GM18909 (cell line): ENCODE measurements around the gene GLS.
"Not testable (repeated sequence)": the region's sequence is repeated elsewhere in the genome, so short reads cannot be mapped to it uniquely, and the experiment has no call there.

Experiments used
- ATAC-seq: cut with Tn5 transposase; IDR thresholded peaks from one replicate; pipeline ENCODE4 v1.9.1; 2021; ENCODE audit warnings: mild to moderate bottlenecking; ENCODE audit not compliant: unreplicated experiment, poor library complexity

Gene GLS

DNA sequence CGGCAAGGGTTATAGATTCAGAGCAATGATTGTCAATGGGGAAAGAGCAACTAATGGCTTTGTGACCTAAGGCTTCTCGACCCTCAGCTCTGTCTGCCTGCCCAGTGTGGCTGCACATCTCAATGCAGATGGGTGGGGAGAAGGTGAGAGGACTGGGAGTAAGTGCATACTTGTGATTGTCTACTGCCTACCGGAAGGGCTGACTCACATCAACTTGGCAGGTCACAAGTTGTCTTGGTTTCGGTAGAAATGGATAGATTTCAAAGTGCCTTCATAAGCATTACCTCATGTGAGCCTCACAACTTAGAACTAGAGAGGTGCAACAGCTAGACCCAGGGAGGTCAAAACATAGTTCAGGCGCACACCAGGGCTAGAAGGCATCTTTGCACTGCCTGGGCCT is 104.0 kb downstream of the GLS start:
- ATAC-seq, result no peak

DNA sequence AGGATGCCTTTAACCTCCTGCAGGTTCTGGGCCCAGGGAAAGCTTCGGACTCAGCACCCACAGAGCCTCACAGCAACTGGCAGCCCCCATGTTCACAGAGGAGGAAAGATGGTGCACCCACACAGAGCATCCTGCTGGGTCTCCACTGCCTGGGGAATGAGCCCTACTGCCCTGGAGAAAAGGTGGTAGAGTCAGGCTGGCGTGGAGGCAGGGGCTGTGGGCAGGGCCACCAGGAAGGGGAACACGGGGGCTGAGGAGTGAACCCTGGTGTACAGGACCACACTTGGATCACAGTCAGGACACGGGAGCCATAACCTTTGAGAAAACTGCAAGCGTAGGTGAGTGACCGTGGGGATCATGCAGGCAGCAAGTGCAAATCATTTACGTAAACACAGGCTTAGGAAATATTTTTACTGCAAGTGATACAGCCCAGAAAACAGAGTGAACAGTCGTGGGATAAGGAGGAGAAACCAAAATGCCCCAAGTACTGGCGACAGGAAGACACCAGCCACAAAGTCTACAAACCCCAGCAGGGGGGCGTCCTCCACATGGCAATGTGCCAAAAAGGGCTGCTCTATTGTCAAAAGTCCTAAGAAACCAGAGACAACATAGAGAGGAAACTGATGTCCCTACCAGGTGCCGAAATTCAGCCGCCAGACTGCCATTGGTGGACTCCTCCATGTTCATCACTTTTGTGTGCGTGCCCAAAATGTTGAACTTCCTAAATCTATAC is 105.8 kb downstream of the GLS start:
- no peak for ATAC-seq

DNA sequence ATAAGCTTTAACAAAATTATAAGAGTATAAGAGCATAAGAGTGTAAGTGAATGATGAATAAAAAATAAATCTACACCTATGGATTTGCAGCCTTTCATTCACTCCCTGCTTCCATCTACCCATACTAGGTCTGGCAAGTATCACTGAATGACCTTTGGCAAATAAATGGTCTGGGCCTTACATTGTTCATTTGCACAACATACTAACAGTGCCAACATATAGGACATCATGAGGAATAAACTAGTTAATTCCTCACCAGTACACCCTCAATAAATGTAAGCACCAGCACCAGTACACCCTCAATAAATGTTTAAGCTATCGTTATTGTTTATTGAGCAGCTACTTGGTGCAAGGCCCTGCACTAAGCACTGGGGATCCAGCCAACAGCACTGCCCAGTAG is 106.5 kb downstream of the GLS start:
- ATAC-seq, result no peak

DNA sequence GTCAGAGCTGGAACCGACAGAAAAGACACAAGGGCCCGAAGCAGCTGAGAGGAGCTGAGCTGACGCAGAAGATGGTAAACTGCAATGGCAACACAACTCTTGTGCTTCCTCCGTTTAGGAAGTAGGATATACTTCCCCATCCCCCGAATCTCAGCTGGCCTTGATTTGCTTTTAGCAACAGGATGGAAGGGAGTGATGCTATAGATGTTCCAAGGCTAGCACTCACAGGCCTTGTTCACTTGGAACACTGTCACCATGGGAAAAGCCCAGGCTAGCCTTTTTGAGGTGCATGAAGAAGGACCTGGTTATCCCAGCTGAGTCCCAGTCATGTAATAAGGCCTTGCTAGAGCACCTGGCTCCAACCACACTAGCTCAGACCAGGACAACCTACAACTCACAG is 107.3 kb downstream of the GLS start:
- no peak for ATAC-seq

DNA sequence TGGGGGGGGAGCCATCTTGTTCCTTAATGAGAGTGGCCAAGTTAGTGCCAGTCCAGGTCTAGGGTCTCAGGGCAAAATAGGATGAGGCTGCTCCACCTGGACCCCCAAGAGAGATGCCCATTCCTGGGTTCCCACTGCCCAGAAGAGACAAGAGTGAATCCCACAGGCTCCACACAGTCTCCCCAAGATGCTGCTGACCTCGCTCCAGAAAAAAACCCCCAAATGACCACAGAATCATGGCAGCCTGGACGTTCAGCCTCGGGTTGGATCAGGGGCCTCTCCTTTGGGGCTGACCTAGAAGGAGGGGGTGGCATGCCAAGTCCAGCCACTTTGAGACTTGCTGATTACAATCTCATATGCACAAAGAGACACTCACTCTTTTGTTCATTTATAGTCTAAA is 108.3 kb downstream of the GLS start:
- no peak for ATAC-seq

DNA sequence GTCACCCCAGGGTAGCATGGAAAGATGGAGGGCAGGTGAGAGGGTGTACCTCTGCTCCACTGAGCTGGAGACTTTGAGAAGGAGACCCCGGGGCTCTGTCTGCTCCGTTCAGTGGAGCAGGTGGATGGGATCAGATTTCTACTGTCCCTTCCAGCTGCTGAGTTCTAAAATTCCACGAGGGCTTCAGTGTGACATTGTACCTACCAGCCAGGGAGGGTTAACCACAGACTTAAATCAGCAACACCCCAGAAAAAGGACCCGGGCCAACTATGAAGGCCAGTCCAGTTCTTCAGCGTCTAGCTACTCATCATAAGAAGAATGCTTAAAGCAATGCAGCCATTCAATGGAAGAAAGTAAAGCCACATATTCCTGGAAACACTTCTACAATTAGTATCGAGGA is 109.5 kb downstream of the GLS start:
- ATAC-seq, result no peak

DNA sequence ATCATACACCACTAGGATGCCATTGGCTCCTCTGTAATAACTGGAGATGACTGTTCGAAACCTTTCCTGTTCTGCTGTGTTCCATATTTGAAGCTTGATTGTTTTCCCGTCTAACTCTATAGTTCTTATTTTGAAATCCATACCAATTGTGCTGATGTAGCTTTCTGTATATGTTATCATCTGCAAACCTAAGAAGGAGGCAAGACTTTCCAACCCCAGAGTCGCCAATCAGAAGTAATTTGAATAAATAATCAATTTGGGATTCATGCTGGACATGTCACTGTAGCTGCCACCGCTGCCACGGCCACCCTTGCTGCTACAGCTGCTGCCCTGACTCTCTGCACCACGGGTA is 112.6 kb downstream of the GLS start:
- ATAC-seq, result no peak

DNA sequence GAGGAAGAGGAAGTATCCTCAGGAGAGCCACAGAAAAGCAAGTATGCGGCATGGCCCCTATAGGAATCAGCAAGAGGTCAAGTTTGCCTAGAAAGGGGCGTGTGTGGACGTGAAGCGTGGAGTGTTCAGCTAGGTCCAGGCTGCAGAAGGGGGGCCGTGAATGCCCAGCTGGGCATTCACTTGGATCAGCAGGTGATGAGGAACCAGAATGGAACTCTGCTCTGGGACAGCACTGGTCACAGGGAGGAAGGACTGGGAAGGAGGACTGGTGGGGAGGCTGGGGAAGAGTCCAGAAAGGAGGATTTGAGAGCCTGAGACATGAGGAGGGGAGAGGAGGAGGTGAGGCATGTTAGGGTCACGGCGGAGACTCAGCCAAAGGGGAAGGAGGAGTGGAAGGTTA is 113.5 kb downstream of the GLS start:
- ATAC-seq, result no peak

DNA sequence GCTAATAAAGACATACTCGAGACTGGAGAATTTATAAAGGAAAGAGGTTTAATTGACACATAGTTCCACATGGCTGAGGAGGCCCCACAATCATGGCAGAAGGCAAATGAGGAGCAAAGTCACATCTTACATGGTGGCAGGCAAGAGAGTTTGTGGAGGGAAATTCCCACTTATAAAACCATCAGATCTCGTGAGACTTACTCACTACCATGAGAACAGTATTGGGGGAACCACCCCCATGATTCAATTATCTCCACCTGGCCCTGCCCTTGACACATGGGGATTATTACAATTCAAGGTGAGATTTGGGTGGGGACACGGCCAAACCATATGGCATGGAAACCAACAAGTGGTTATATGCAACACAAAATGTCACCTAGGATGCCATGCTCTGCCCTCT is 114.7 kb downstream of the GLS start:
- ATAC-seq, result not testable (repeated sequence)

DNA sequence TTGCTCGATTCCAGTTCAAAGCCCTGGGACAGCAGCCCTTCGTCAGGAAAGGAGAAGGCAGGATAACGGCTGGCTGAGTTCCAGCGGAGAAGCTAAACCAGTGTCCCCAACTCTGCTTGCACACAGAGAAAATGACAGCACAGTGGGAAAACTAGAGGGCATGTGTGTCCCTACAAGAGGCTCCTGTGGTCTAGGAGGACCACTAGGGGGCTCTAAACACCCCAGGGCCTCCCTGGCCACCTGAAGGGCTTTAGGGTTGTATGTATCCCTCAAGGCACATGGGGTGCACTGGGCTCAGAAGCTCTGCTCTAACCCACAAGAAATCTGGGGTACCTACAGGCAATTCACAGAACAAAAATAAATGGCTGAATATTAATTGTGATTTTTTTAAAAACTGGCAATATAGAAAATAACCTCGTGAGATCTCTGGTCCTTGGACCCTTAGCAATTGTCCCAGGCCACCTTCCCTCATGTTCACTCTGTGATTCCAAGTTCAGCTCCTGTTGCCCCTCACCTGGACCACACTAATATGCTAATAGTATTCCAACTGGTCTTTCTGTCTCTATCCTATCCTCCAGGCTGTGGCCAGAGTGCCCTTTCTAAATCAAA is 115.8 kb downstream of the GLS start:
- ATAC-seq, result no peak

DNA sequence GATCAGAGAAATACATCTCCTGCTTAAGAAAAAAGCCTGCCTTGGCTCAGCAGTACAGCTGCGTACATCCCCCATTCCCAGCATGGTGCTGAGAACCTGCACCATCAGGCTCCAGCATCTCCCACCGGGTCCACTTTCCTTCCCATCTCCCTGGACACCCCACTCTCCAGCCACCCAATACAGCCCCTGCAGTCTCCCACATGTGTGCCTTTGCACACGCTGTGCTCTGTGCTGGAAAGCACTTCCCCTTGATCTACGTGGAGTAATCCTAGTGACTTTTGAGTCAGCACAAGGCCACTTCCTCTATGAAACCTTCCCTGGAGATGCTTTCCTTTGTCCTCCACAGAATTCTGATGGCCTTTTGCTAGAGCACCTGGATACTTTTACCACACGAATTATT is 116.3 kb downstream of the GLS start:
- no peak for ATAC-seq

DNA sequence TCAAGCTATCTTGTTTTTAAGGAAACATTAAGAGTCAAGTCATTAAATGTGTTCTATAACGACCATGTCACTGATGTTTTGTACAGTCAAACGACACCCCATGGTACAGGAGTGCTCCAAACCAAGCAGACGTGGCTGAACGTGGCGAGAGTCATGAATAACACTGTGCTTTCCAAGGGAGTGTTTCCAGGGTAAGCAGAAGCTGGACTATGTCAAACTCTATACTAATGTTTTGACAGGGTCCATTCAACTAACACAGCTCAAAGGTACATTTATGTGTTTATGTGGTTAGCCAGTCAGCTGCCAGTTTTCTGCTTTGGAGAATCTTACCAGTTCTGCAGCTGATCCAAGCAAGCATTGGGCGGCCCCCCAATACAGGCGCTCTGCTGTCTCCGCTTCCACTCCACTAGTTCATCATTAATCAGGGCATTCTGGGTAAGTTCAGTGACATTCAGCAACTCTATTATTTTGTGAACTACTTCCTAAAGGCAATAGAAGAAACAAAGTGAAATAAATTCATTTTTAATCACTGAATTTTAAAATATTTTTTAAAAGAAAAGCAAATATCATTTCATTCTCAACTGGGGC is 117.0 kb downstream of the GLS start:
- ATAC-seq, result no peak

DNA sequence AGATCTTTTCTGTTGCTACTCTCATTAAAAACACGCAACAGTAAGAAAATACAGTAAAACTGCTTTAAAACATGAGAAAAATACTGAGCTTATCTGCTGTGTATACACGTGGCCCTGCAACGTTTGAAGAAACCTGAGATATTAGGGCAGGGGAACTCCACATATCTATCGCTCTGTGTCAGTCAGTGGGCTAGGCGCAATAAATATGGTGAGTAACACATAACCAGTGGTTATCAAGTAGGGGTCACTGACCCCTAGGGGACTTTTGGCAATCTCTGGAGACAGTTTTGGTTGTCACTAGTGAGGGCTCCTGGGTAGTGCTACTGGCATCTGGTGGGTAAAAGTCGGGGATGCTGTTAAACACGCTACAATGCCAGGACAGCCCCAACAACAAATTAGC is 118.4 kb downstream of the GLS start:
- ATAC-seq, result no peak

DNA sequence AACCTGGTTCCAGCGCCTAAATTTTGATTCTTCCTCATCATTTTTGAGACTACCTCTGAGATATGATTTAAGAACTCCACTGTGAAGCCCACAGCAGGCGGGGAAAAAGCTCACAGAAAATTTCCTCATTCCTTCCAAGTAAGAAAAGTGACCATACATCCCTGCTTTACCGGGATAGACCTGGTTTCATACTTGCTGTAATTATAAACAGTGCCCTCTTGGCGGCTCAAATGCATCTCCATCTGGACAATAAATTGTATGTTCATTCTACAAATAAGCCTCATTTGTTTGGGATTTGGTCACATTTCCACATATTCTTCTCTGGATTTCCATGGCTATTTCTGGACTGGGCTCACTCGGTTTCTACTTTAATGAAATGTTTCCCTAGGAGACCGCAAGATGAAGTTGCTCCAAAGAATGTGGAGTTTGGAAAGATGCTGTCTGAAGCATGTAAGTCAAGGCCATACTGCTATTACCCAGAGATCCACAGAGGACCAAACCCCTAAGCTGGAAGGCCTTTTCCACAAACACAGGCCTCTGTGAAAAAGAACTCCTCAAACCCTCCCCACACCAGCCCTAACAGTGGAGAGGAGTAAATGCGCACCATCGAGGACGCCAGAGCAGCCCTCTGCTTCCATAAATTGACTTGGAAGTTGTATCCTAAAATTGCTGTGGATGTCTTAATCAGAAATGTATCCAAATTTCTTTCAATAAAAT is 119.5 kb downstream of the GLS start:
- no peak for ATAC-seq

DNA sequence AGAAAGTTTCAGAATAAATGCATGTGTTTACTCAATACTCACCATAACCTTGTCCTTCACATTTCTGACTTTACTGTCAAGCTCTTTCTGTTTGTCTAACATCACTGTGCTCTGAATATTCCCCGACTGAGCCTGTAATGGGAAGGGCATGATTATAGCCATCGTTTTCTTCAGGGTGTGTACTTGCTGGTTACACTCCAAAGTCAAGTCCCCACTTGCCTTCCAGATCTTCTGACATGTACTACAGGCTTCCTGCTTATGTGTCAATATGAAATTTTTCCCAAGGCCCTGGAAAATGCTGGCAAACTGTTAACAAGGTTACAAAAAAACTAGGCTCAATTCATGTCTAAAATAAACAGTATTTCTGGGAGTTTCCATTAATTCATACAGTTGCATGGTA is 120.4 kb downstream of the GLS start:
- no peak for ATAC-seq

DNA sequence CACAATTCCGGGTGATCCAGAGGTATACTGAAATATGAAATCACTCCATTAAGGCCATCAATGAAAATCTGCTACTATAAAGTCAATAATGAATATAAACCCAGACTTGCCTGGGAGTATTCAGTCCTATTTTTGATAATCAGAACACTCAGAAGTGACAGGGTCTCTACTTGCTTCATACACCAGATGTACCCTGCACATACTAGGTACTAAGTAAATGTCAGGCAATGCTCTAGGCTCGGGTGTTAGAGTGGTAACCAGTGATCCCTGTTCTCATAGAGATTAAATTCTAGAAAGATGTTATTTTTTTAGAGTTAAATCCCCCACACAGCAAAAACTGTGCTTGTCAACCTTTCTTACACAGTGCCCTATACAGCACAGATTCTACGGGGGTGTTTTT is 121.0 kb downstream of the GLS start:
- ATAC-seq, result no peak

DNA sequence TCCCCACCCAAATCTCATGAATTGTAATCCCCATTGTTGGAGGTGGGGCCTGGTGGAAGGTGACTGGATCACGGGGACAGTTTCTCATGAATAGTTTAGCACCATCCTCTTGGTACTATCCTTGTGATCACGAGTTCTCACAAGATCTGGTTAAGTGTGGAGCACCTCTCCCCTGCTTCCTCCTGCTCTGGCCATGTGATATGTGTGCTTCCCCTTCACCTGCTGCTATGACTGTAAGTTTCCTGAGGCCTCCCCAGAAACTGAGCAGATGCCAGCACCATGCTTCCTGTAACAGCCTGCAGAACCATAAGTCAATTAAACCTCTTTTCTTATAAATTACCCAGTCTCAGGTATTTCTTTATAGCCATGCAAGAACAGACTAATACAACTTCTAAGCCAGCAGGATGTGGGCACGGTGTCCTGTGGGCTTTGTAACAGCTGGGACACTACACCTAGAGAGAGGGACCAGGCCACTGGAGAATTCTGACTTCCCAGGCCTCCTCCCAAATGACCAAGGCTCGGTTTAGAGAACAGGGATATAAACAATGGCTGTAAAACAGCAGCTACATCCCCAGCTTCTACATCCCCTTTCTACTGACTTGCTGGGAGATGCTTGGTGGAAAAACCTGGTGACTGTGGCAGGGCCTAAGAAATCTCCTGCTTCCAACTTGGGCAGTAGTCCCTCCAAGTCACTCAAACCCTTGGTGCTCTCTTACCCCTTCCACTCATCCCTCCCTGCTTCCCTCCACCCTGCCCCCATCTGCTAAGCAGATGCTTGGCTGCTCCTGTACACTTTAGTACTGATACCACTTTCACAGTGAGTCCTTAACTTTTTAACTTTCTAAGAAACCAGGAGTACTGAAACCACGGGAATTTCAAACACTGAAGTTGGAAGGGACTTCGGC is 123.0 kb downstream of the GLS start:
- no peak for ATAC-seq

DNA sequence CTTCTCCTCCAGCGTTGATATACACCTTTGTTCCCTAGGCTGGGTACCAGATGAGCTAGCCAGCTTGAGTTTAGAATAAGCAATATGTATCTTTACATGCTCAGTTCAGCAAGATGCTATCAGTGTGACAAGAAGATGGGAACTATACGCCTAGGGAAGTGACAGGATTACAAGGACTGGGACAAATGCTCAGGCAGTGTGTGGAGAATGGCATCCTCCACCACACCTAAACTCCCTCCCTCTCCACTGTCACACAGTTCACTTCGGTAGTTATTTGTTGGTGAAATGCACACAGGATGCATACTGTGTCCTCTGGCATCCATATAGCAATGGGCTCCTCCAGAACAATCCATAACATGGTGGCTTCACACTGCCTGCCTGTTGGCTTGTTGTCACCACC is 125.7 kb downstream of the GLS start:
- ATAC-seq, result no peak

DNA sequence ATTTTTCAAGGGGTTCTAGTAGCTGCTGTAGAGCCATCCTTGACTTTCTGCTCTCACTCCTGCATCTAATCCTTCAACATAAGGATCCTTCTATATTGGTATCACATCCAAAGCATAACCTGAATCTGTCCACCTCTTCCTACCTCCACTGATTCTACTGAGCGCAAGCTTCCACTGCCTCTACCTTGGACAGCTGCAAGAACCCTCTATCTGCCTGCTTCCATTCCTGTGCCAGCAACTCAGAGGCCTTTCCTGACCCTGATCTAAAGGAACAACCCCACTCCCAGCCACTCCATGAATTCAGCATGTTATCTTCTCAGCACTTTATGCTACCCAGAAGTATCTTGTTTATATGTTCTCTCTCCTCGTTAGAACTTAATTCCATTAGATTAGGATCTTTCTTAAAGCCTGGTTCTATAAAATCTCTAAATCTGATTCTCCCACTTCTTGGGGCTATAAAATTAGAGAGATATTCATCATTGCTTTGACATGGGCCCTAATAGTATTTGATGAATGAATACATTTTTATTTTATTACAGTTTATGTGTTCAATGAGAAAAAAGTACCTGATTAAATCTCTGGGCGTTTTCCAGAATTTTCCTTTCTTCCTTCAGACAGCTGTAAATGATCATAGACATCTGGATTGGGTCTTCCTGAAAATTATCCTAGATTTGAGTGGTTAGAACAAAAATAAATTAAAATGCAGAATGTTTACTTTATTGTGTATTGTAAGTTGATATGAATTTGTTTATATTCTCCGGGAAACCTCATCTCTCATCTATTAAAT is 126.6 kb downstream of the GLS start:
- no peak for ATAC-seq

DNA sequence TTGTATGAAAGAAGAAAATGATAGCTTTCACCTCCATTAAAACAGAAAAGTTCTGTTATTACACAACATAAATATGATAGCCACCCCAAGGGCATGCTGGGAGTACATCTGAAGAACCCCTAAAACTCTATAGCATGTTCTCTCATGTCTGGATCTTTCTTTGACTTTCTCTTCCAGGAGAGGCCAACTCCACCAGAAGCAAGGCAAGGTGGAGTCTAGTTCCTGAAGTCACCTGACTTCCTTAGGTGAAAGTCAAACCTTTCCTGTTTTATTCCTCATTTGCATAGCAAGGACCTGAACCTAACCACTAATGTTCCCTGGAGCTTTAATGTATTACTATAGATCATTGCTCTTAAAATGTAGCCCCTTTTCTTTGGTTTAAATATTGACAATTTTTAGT is 127.7 kb downstream of the GLS start:
- ATAC-seq, result no peak
